H1 (cell line): ENCODE data around the gene DUSP11. TPM values are rescaled to one million over a fixed set of nuclear protein-coding genes. Genes with fewer than 3 reads are reported as not detected.

Experiments
- BACH1 ChIP-seq: IDR thresholded peaks from 2 replicates; pipeline ENCODE4 v1.6.1; 2012; ENCODE audit warnings: low read length, improper control_type of control experiment
- CHD2 ChIP-seq: IDR thresholded peaks from 2 replicates; pipeline ENCODE4 v1.6.1; 2012; ENCODE audit warnings: low read length, improper control_type of control experiment
- FOSL1 ChIP-seq: IDR thresholded peaks from 2 replicates; pipeline ENCODE4 v1.6.1; 2011; ENCODE audit warnings: mild to moderate bottlenecking, low read depth, low read length, moderate library complexity; ENCODE audit not compliant: insufficient read depth
- GABPA ChIP-seq: IDR thresholded peaks from 2 replicates; pipeline ENCODE4 v1.6.1; 2011; ENCODE audit warnings: mild to moderate bottlenecking, low read length, moderate library complexity, borderline replicate concordance; ENCODE audit not compliant: insufficient read depth
- RBBP5 ChIP-seq: IDR thresholded peaks from 2 replicates; pipeline ENCODE4 v1.7.1; 2012; ENCODE audit warnings: low read depth, mild to moderate bottlenecking, inconsistent platforms, low read length, moderate library complexity, borderline replicate concordance
- SIRT6 ChIP-seq: IDR thresholded peaks from one replicate; pipeline ENCODE4 v1.7.1; 2012; ENCODE audit warnings: low read length, inconsistent platforms
- SRF ChIP-seq: IDR thresholded peaks from 2 replicates; pipeline ENCODE4 v1.6.1; 2011; ENCODE audit warnings: mild to moderate bottlenecking, low read depth, low read length, moderate library complexity
- TCF12 ChIP-seq: IDR thresholded peaks from 2 replicates; pipeline ENCODE4 v1.6.1; 2011; ENCODE audit warnings: low read depth, mild to moderate bottlenecking, low read length
- ZNF274 ChIP-seq: IDR thresholded peaks from 2 replicates; pipeline ENCODE4 v1.7.0; 2012; ENCODE audit warnings: low read length, borderline replicate concordance; ENCODE audit errors: extremely low read depth
- polyA plus RNA-seq, 7 experiments: library from polyadenylated mRNA; depleted of rRNA in 3 of 7; stranded (reverse) in 5 of 7; unstranded in 2 of 7; fragments of >200 nt in 5 of 7; fragments of 200-250 nt in 2 of 7; gene quantifications; 1 replicate in 5 of 7; 2 replicates in 1 of 7; 4 replicates in 1 of 7; pipeline versions ENCODE4 v1.2.1 to v1.2.3, GENCODE V29; 2011 to 2013; ENCODE audit warnings: missing spikeins in 2 of 7, mixed read lengths in 2 of 7
- total RNA-seq: library from RNA; stranded (reverse); fragmentation: NEBNext Ultra II Directional; extraction: Animal tissue kit (Norgen Biotek cat#: 25700); gene quantifications from 2 replicates; pipeline ENCODE4 v1.2.1, GENCODE V29; 2021

The DUSP11 gene
- total and polyA plus RNA-seq, 2 of the 8 experiments (the other 6 are each of a cell fraction or from before 2014, with no cell fraction given) = 12.2 to 19.1 TPM

GRCh38 chr2:73736855-73737779, 42.8 kb downstream of the DUSP11 start, which contains the start of gene TPRKB (continued):
- no peak for TF ChIP-seq RBBP5
- no peak for TF ChIP-seq SIRT6
- no peak for TF ChIP-seq BACH1
- peak; percentile 65 for TF ChIP-seq CHD2
- TF ChIP-seq GABPA = peak; percentile 95
- TF ChIP-seq SRF = peak; percentile 28; the same call in 1 of the 2 replicates
- TF ChIP-seq ZNF274 = no peak
- no peak for TF ChIP-seq FOSL1
- 0 out of 2 replicates have a peak, but pooled peaks have one; percentile 42 for TF ChIP-seq TCF12
- TF ChIP-seq, all 59 proteins: peak for 22
